Activated T-cell treated with anti-CD3 and anti-CD28 coated beads, Interleukin-2, amount 50 U/mL, for 4 hours (primary cell): ENCODE measurements around the gene GPRASP3. TPM values are rescaled to one million over a fixed set of nuclear protein-coding genes. Genes with fewer than 3 reads are reported as not detected.
"Not testable (repeated sequence)": the region's sequence is repeated elsewhere in the genome, so short reads cannot be mapped to it uniquely, and the experiment has no call there.

Experiments
- ATAC-seq, 2 donors: fragments of 200-7000 bp; cut with Tn5 transposase; one replicate each; pipeline ENCODE4 v1.10.0; 2021
- DNase-seq: peaks from one replicate; pipeline ENCODE4 v3.0.0-alpha.2; 2020
- H3K27me3 Mint-ChIP-seq: one replicate; pipeline ENCODE4 v1.8.0; 2021; ENCODE audit warnings: low read depth, mixed read lengths
- H3K36me3 Mint-ChIP-seq: one replicate; pipeline ENCODE4 v1.8.0; 2022; ENCODE audit warnings: mixed read lengths; ENCODE audit not compliant: insufficient read depth
- H3K4me1 Mint-ChIP-seq: one replicate; pipeline ENCODE4 v1.8.0; 2021; ENCODE audit warnings: low read depth, mixed read lengths
- H3K4me3 Mint-ChIP-seq: one replicate; pipeline ENCODE4 v1.8.0; 2021; ENCODE audit warnings: mild to moderate bottlenecking, moderate library complexity, mixed read lengths
- H3K9me3 Mint-ChIP-seq: one replicate; pipeline ENCODE4 v1.8.0; 2021; ENCODE audit warnings: mixed read lengths
- total RNA-seq, 3 donors: library from RNA; stranded (reverse); gene quantifications; one replicate each; pipeline ENCODE4 v1.2.1, GENCODE V29; 2021

GPRASP3 gene
- total RNA-seq, 3 donors from 2014 or later: 0.87 to 1.8 (median 1.0) TPM

DNA sequence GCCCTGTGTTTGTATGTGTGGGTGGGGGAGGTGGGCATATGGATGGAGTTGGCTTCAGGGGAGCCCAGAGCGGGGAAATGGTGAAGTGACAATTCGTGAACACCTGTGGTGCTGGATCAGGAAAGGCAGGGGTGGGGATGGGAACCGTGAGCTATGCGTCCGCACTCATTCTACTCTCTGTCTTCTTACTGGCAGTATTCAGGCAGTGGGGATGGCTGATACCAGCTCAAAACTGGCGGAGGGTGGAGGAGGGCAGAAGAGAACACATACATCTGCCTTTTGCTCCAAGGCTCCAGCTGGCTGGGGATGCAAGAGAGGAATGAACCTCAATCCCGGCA, 595 bp downstream of the GPRASP3 start:
- not testable (repeated sequence) for DNase-seq, ATAC-seq, H3K27me3 Mint-ChIP-seq, H3K9me3 Mint-ChIP-seq, H3K36me3 Mint-ChIP-seq, H3K4me1 Mint-ChIP-seq
- H3K4me3 Mint-ChIP-seq: peak overlapping the region; percentile 86

DNA sequence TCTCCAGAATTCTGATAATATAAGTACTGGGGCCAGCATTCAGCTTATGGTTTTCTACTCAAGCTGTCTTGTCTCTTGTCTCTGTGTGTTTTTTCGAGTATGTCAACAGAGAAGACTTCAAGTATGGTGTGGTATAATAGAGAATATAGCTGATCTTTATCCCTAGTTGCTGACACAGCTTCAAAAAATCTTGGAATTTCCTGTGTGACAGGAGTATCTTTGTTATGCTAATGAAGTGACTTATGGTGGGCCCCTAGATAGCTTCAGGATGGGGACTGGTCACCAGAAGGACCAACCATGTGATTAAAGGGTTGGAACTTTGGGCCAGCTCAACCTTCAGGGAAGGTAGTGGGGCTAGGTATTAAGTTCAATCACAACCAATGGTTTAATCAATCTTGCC, 2.9 kb downstream of the GPRASP3 start:
- Mint-ChIP-seq H3K9me3 (no peaks in the 10 kb centered on the region), H3K36me3 (peaks cover 2% of the 10 kb centered on the region), H3K4me3 (no peak overlapping the region), H3K4me1 (peaks cover 8% of the 10 kb centered on the region), H3K27me3 (no peaks in the 10 kb centered on the region)
- ATAC-seq (no peak), DNase-seq (no peak)

DNA sequence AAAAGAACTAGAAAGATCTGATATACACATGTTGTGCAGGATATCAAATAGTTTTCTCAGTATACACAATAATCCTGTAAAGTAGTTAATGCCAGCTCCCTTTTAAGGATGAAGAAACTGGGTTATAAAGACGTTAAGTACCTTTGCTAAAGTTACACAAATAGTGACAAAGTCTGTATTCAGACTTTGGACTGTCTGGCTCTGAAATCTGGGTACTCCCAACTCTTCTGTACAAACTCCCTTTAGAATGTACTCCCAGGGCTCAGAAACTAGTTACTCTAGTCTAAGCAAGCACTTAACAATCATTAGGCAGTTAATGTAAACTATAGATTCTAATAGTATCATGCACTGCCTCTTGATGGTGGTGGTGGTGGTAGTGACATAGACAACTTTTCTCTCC, 7.2 kb downstream of the GPRASP3 start:
- Mint-ChIP-seq H3K36me3 (peaks cover 2% of the 10 kb centered on the region), H3K4me3 (no peak overlapping the region), H3K9me3 (no peaks in the 10 kb centered on the region), H3K4me1 (no peaks in the 10 kb centered on the region), H3K27me3 (no peaks in the 10 kb centered on the region)
- DNase-seq (no peak), ATAC-seq (no peak)

DNA sequence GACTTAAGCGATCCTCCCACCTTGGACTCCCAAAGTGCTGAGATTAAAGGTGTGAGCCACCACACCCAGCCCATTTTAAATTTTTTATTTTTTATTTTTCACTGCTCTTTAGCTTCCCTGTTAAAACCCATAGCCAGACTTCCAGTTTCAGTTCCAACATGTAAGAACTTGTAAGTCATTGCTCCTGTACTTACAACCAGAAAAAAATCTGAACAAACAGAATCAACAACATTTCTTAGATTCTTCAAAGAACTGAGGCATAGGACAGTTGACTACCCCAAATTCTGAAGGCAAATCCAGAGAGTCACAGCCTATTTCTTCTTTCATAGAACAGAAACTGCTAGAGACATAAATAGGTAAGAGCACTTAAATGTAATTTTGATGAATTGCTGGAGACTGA, 8.1 kb downstream of the GPRASP3 start:
- Mint-ChIP-seq H3K27me3 (no peaks in the 10 kb centered on the region), H3K9me3 (no peaks in the 10 kb centered on the region), H3K4me3 (no peak overlapping the region), H3K36me3 (peaks cover 2% of the 10 kb centered on the region), H3K4me1 (no peaks in the 10 kb centered on the region)
- ATAC-seq (no peak), DNase-seq (no peak)

DNA sequence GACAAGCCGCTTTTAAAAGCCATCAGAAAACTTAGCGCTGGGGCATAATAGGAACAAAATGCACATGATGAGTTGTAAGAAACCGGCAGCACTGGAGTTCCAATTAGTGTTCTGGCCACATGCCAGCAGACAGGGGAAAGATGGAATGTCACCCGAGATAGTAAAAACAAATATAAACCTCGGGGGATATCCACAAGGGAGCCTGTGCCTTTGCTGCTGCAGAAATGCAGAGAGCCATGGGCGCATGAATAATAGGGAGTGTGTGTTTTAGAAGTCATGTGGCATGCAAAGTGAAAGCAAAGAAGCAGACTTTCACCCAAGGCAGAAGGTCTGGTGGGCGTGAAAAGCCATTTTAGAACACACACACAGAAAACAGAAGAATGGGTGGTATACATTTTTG, 19.1 kb downstream of the GPRASP3 start:
- DNase-seq (no peak), ATAC-seq (no peak)
- no peaks in the 10 kb centered on the region for H3K36me3 Mint-ChIP-seq
- H3K4me1 Mint-ChIP-seq: peaks cover 2% of the 10 kb centered on the region
- no peaks in the 10 kb centered on the region for H3K27me3 Mint-ChIP-seq
- H3K9me3 Mint-ChIP-seq: no peaks in the 10 kb centered on the region
- H3K4me3 Mint-ChIP-seq: no peak overlapping the region

DNA sequence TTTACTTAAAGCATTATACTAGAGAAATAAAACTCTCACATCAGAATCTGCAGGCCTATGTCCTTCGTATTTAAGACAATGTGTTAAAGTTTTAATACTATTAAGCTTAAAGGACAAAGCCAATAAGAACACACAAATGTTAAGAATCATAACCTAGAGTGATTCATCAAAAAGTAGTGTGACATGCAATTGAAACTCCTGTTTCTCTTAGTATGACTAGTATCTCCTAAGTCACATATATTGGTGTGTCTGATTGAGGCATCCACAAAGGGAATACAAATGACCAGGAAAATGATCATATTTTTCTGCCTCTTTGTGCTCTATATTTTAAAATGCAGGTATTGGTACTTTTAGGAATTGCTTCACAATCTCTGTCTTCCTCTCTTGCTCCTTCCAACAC, 23.8 kb downstream of the GPRASP3 start:
- no peak overlapping the region for H3K4me3 Mint-ChIP-seq
- ATAC-seq: peak; percentile 49 to 67
- no peaks in the 10 kb centered on the region for H3K9me3 Mint-ChIP-seq
- H3K36me3 Mint-ChIP-seq: no peaks in the 10 kb centered on the region
- no peaks in the 10 kb centered on the region for H3K27me3 Mint-ChIP-seq
- peaks cover 5% of the 10 kb centered on the region for H3K4me1 Mint-ChIP-seq
- no peak for DNase-seq

DNA sequence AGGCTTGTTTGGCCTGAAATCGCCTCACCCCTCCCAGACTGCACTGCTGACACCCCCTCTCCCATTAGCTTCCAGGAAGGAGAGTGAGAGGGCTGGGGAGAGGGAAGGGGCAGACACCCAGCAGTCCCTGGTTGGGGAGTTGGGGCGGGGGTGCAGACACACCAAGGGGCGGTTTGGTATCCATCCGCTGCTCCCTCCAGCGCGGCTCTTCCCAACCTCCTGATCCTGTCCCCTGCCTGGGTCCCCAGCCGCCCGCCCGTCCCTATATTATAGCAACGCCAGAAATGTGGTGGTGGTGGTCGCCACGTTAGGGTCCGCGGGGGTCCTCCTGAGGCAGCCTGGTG, 24.9 kb downstream of the GPRASP3 start:
- ATAC-seq (no peak), DNase-seq (no peak)
- Mint-ChIP-seq H3K4me1 (peaks cover 5% of the 10 kb centered on the region), H3K36me3 (no peaks in the 10 kb centered on the region), H3K4me3 (peak overlapping the region; percentile 81), H3K27me3 (no peaks in the 10 kb centered on the region), H3K9me3 (no peaks in the 10 kb centered on the region)

DNA sequence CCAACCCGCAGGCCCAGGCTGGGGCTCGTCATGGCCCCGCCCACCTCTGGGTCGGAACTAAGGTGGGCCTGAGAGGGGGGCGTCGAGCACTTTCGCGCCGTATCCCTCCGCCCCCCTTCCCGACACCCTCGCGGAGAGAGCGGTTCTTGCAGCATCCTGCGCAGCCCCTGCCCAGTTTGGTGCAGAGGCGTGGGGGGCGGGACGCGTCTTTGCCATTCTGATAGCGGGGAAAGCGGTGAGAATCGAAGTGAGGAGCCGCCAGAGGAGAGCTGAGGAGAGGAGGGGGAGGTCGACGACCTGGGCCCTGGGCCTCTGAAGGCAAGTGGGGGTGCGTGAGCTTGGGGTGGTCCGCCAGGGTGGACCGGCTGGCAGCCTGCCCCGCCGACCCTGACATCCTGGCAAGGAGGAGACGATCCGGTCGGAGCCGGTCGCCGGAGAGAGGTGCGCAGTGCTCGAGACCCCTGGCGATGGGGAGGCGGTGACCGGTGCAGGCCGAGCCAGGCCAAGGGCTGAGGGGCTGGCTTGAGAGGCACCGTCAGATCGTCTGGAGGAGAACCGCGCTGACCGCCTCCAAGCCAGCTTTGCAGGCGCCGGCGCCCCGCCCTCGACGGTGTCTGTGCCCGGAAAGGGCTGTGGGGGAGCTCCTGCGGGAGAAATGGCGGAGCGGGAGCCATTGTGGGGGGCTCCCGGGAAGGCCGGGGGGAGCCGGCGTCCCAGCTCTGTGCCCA, 25.5 kb downstream of the GPRASP3 start:
- Mint-ChIP-seq H3K27me3 (no peaks in the 10 kb centered on the region), H3K36me3 (no peaks in the 10 kb centered on the region), H3K4me1 (peaks cover 5% of the 10 kb centered on the region), H3K4me3 (peak overlapping the region; percentile 81), H3K9me3 (no peaks in the 10 kb centered on the region)
- DNase-seq (peak; percentile 12), ATAC-seq (peak; percentile 64 to 66)

DNA sequence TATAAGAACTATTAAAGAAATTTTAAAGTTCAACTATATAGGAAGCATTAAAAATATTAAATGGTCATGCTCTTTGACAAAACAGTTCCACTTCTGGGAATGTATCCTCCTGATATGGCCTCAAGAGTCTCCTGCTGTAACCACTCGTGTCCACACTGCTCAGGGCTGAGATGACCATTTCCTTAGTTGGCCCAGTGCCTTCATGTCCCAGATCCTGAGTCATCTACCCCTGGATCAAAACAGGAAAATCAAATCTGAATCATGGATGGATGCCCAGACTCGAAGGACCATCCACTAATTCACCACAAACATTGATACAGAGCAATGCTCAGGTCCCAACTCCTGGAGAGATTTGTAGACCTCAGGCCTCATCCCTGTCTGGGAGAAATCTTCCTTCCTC, 44.7 kb downstream of the GPRASP3 start:
- H3K9me3 Mint-ChIP-seq: no peaks in the 10 kb centered on the region
- no peak for ATAC-seq
- DNase-seq: no peak
- no peak overlapping the region for H3K4me3 Mint-ChIP-seq
- H3K27me3 Mint-ChIP-seq: no peaks in the 10 kb centered on the region
- H3K4me1 Mint-ChIP-seq: peaks cover 9% of the 10 kb centered on the region
- H3K36me3 Mint-ChIP-seq: no peaks in the 10 kb centered on the region

DNA sequence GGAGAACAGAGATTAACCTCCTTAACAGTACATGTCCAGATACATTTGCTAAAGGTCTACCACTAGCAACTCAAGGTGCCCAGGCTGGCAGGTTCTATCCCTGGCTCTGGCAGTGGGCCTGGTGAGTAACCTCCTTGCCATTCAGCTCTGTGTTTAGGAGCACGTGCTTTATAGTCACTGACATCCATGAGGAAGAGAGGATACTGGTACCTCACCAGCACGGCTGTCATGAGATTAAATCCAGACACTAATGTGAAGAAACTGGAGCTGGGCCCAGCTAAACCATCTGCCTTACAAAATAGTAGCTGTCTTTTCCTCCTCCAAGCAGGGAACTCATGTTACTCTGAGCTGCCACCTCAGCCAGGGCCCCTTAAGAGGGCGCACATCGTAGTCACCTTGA, 45.3 kb downstream of the GPRASP3 start:
- Mint-ChIP-seq H3K36me3 (no peaks in the 10 kb centered on the region), H3K27me3 (no peaks in the 10 kb centered on the region), H3K4me1 (peaks cover 11% of the 10 kb centered on the region), H3K9me3 (no peaks in the 10 kb centered on the region), H3K4me3 (no peak overlapping the region)
- ATAC-seq (no peak), DNase-seq (no peak)

DNA sequence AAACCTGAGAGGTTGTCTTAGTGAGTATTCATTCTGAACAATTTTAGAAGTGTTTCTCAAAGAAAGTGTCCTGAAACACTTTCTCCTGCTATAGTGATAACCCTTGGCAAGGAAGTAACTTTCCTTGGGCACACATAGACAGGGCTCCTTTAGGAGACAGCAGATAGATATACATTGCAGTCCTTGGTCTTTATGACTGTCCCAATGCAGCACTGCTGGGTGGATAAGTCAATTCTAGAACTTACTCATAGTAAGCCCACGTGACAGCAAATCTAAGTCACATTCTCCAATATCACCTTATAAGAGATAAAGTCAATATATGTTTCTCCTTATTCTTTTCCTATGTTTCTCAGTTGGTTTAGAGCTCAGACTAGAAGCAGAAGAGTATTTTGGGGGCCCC, 46.7 kb downstream of the GPRASP3 start:
- ATAC-seq (peak; percentile 27 to 47), DNase-seq (no peak)
- Mint-ChIP-seq H3K27me3 (no peaks in the 10 kb centered on the region), H3K4me1 (peaks cover 11% of the 10 kb centered on the region), H3K4me3 (no peak overlapping the region), H3K9me3 (no peaks in the 10 kb centered on the region), H3K36me3 (no peaks in the 10 kb centered on the region)

DNA sequence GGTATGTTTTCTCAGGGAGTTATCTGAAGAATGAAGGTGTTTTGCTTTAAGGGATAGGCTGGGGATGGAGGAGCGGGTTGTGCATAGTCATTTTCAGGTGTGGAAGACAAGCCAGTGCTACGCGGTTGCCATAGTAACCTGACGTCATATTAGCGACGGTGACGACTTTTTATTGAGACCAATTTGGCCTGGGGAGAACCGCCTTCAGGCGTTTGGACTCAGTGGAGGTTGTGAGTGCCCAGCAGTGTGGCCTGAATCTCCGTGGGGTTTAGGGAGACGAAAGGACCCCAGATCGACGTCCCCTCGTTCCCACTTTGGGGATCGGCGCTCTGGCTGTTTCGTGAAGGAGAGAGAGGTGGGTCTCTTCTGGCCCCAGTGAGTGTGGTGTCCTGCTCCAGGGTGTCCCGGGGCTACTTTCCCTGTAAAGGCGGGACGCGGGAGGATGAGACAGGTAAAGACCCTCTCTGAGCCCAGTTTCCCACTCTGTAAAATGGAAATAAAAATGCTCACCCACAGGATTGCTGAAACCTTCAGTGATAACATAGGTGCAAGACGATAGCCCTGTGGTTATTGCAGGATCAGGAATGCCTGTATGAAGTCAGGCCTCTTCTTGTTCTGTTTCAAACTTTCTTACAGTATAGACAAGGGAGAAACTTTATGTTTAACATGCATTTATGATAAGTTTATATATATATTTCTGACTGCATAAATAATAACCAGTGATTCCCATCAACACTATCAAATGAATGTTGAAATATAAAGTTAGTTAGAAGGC, 48.6 kb downstream of the GPRASP3 start:
- peak; percentile 86 to 94 for ATAC-seq
- Mint-ChIP-seq H3K9me3 (no peaks in the 10 kb centered on the region), H3K27me3 (no peaks in the 10 kb centered on the region), H3K4me1 (peaks cover 11% of the 10 kb centered on the region), H3K4me3 (peak overlapping the region; percentile 97), H3K36me3 (peaks cover 6% of the 10 kb centered on the region)
- DNase-seq: peak; percentile 72

Other genes starting within 250 kb of the GPRASP3 start
- gene TCP11X2, start 248.9 kb upstream of the GPRASP3 start, total RNA-seq: not detected
- gene TMSB15A, start 204.0 kb upstream of the GPRASP3 start, total RNA-seq: not detected
- 10 to 100 TPM; 15.0 to 17.3 (median 16.8) TPM for gene ARMCX5, start 121.2 kb upstream of the GPRASP3 start, total RNA-seq
- 1 to 10 TPM; 2.1 to 2.5 (median 2.2) TPM for gene GPRASP1, start 69.3 kb upstream of the GPRASP3 start, total RNA-seq
- under 1 TPM; 0.33 to 0.61 (median 0.42) TPM for gene GPRASP2, start 8.3 kb upstream of the GPRASP3 start, total RNA-seq
- gene RAB40AL, start 216.5 kb downstream of the GPRASP3 start, total RNA-seq: under 1 TPM in 2 of 3 donors, not detected in 1; 0.19 to 0.33 TPM